ENCODE data around the gene PPP1R36.

DNA sequence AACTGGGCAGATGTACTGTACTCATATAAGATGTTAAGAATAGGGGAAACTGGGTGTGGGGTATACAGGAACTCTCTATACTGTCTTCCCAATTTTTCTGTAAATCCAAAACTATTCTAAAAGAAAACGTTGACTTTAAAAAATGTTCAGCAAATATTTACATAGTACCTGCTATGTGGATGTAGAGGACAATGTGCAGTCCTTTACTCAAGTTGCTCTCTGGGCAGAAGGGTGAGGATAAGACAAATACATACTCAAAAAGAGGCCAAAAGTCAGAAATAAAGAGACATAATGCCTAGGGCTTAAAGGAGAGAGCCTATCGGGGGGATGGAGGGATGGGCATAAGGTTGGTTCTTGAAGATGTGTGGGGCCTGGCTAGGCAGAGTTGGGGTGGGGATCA lies 44.7 kb downstream of the PPP1R36 start:
- no peak for TF ChIP-seq POLR2A (IDR thresholded peaks at IDR 0.05)
- TF ChIP-seq, protein P1, sequence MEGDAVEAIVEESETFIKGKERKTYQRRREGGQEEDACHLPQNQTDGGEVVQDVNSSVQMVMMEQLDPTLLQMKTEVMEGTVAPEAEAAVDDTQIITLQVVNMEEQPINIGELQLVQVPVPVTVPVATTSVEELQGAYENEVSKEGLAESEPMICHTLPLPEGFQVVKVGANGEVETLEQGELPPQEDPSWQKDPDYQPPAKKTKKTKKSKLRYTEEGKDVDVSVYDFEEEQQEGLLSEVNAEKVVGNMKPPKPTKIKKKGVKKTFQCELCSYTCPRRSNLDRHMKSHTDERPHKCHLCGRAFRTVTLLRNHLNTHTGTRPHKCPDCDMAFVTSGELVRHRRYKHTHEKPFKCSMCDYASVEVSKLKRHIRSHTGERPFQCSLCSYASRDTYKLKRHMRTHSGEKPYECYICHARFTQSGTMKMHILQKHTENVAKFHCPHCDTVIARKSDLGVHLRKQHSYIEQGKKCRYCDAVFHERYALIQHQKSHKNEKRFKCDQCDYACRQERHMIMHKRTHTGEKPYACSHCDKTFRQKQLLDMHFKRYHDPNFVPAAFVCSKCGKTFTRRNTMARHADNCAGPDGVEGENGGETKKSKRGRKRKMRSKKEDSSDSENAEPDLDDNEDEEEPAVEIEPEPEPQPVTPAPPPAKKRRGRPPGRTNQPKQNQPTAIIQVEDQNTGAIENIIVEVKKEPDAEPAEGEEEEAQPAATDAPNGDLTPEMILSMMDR (IDR thresholded peaks at IDR 0.05): no peak

All from heart left ventricle (tissue), 13 donors.